Heart left ventricle (tissue), 16 donors: Measurements from ENCODE around the gene PITX2. TPM values are rescaled to one million over a fixed set of nuclear protein-coding genes. Genes with fewer than 3 reads are reported as not detected.

ENCODE experiments used
- ATAC-seq, 4 donors: fragments of 200-7000 bp; cut with Tn5 transposase; one replicate each; pipeline ENCODE4 v1.9.1; 2020 to 2022; ENCODE audit warnings: moderate library complexity in 4 of 4, mild to moderate bottlenecking in 3 of 4, moderate number of reproducible peaks in 1 of 4
- DNase-seq, 5 donors: peaks; one replicate each; pipeline ENCODE4 v3.0.0-alpha.2; 2020
- H3K27ac ChIP-seq, 12 donors: fragments of 200-600 bp; sonication (generic) in 4 of 12; one replicate each; pipeline versions ENCODE4 v1.5.0 to v1.8.0; 2016 to 2022; ENCODE audit warnings: mild to moderate bottlenecking in 2 of 12
- H3K27me3 ChIP-seq, 9 donors: fragments of 200-600 bp; sonication (generic) in 2 of 9; one replicate each; pipeline versions ENCODE4 v1.5.1 to v1.8.0; 2016 to 2022; ENCODE audit warnings: mild to moderate bottlenecking in 3 of 9
- H3K36me3 ChIP-seq, 9 donors: fragments of 200-600 bp; sonication (generic) in 2 of 9; one replicate each; pipeline versions ENCODE4 v1.5.0 to v1.8.0; 2018 to 2022; ENCODE audit warnings: mild to moderate bottlenecking in 2 of 9
- H3K4me1 ChIP-seq, 12 donors: fragments of 200-600 bp; sonication (generic) in 4 of 12; one replicate each; pipeline versions ENCODE4 v1.5.0 to v1.8.0; 2016 to 2022; ENCODE audit warnings: mild to moderate bottlenecking in 3 of 12
- H3K4me3 ChIP-seq, 12 donors: fragments of 200-600 bp; sonication (generic) in 4 of 12; one replicate each; pipeline versions ENCODE4 v1.5.0 to v1.8.0; 2017 to 2022; ENCODE audit warnings: mild to moderate bottlenecking in 9 of 12, moderate library complexity in 4 of 12
- H3K9me3 ChIP-seq, 12 donors: fragments of 200-600 bp; sonication (generic) in 4 of 12; one replicate each; pipeline versions ENCODE4 v1.5.0 to v1.8.0; 2016 to 2022; ENCODE audit warnings: mild to moderate bottlenecking in 1 of 12
- CTCF ChIP-seq, 12 donors: fragments of 200-600 bp; sonication (generic) in 4 of 12; IDR thresholded peaks; one replicate each; pipeline versions ENCODE4 v1.5.0 to v1.8.0; 2018 to 2022; ENCODE audit warnings: antibody characterized with exemption in 12 of 12, mild to moderate bottlenecking in 5 of 12
- POLR2A ChIP-seq, 2 donors: fragments of 450-650 bp; IDR thresholded peaks; one replicate each; pipeline ENCODE4 v1.6.1; 2017; ENCODE audit warnings: antibody characterized with exemption in 2 of 2, mild to moderate bottlenecking in 2 of 2, moderate library complexity in 2 of 2
- WGBS, 4 donors: extraction: QIAGEN DNeasy Blood & Tissue Kit in 2 of 4; methylation state at CpG; one replicate each; pipeline versions ENCODE4 v1.1.5 to v1.1.7; 2013 to 2018; 5-methylcytosine and 5-hydroxymethylcytosine counted together
- intact Hi-C, 10 donors: fragments of 100-400 bp; cut with DNase I; formaldehyde crosslinking; loops; one replicate each; pipeline versions ENCODE4 v1.11.1 to v1.14.2; 2022
- polyA plus RNA-seq, 2 donors: library from polyadenylated mRNA; stranded (reverse); fragments of 200-250 nt; gene quantifications; one replicate each; pipeline ENCODE4 v1.2.3, GENCODE V29; 2013
- total RNA-seq, 9 donors: library from RNA; depleted of rRNA in 2 of 9; stranded (reverse); fragments of >200 nt in 2 of 9; fragmentation: NEBNext Ultra II Directional in 3 of 9; extraction: Animal tissue kit (Norgen Biotek cat#: 25700) in 3 of 9; gene quantifications; one replicate each; pipeline versions ENCODE4 v1.1.0 to v1.2.4, GENCODE V29; 2016 to 2023
- donor health status: ischemic (EF 13 %, LVEDD 7.1; RV severe dilation, severe dysfunction).
- donor health status: healthy with polysubstance abuse.
- donor health status: DM: no; HTN: yes; CAD: no.
- donor health status: DM: no; HTN: no; CAD: no.
- donor health status: ischemic (EF 25% LVEDD 6.9; RV normal size, moderate dysfunction).
- donor health status: ischemic (EF 25% LVEDD 5.7; RV mildly dilated, moderate dysfunction).
- donor health status: healthy.
- donor health status: DM: yes; HTN: yes; CAD: no.
- donor health status: ischemic (EF 35%, LVEDD 5.7; RV mildly dilated, moderate dysfunction).
- donor health status: nonischemic (EF 11% LVEDD 7.7; RV severe dilation, severe dysfunction).
- donor health status: DM: yes; HTN: yes; CAD: no.
- donor health status: PGD.
- donor health status: ischemic (EF 29% LVEDD 5.4; RV normal size, mild dysfunction).
- donor health status: nonischemic (EF 23%, LVEDD 6.1; RV moderate dilation, normal function).

Gene PITX2
- total and polyA plus RNA-seq, 11 donors, result 0.17 to 0.94 (median 0.30) TPM; not detected in 5

- Histone ChIP-seq H3K27me3 (peaks cover 0 to 7% (median 0%) of the 10 kb centered on the region in 9 donors), H3K4me3 (no peak overlapping the region), H3K27ac (no peak overlapping the region), H3K4me1 (no peaks in the 10 kb centered on the region), H3K36me3 (no peaks in the 10 kb centered on the region), H3K9me3 (no peaks in the 10 kb centered on the region)
- intact Hi-C loops, result no loop called here
- DNase-seq, result no peak
- TF ChIP-seq POLR2A (IDR thresholded peaks at IDR 0.05), result no peak
- no peak for TF ChIP-seq CTCF (IDR thresholded peaks at IDR 0.05)
- ATAC-seq, result no peak
- 56 to 57% (median 56%) methylated on average over 6 of the region's 6 CpGs for WGBS, 4 donors
These were observed 45.8 kb upstream of the PITX2 start for GRCh38 chr4:110668463-110669235.

- Histone ChIP-seq H3K27ac (no peak overlapping the region), H3K9me3 (no peaks in the 10 kb centered on the region), H3K4me1 (no peaks in the 10 kb centered on the region), H3K36me3 (no peaks in the 10 kb centered on the region), H3K4me3 (no peak overlapping the region), H3K27me3 (peaks cover 0 to 7% (median 0%) of the 10 kb centered on the region in 9 donors)
- ATAC-seq (no peak), DNase-seq (no peak)
- 73 to 84% (median 82%) methylated on average over 3 of the region's 3 CpGs for WGBS, 4 donors
- TF ChIP-seq POLR2A (IDR thresholded peaks at IDR 0.05) (no peak), CTCF (IDR thresholded peaks at IDR 0.05) (no peak)
- intact Hi-C loops, result no loop called here
These were observed 44.8 kb upstream of the PITX2 start for GRCh38 chr4:110667670-110668069.

- H3K4me1 ChIP-seq, result no peaks in the 10 kb centered on the region
- peaks cover 0 to 10% (median 0%) of the 10 kb centered on the region in 9 donors for H3K27me3 ChIP-seq
- DNase-seq (no peak), ATAC-seq (no peak)
- intact Hi-C loops, result no loop called here
- no peak for TF ChIP-seq CTCF (IDR thresholded peaks at IDR 0.05)
- TF ChIP-seq POLR2A (IDR thresholded peaks at IDR 0.05), result no peak
- no peak overlapping the region for H3K27ac ChIP-seq
- H3K36me3 ChIP-seq, result no peaks in the 10 kb centered on the region
- 75 to 84% (median 77%) methylated on average over 3 of the region's 3 CpGs for WGBS, 4 donors
- H3K9me3 ChIP-seq, result no peaks in the 10 kb centered on the region
- no peak overlapping the region for H3K4me3 ChIP-seq
These were observed 43.2 kb upstream of the PITX2 start for GRCh38 chr4:110666030-110666429.

GRCh38 chr4:110663738-110664444 lies 41.0 kb upstream of the PITX2 start:
- Histone ChIP-seq H3K9me3 (peaks cover 0 to 3% (median 0%) of the 10 kb centered on the region in 12 donors), H3K27ac (no peak overlapping the region), H3K27me3 (peaks cover 0 to 10% (median 0%) of the 10 kb centered on the region in 9 donors), H3K4me3 (no peak overlapping the region), H3K36me3 (no peaks in the 10 kb centered on the region), H3K4me1 (no peaks in the 10 kb centered on the region)
- ATAC-seq (no peak), DNase-seq (no peak)
- intact Hi-C loops, result no loop called here
- TF ChIP-seq POLR2A (IDR thresholded peaks at IDR 0.05) (no peak), CTCF (IDR thresholded peaks at IDR 0.05) (no peak)
- WGBS, 4 donors, result 25 to 78% (median 54%) methylated on average over 2 of the region's 2 CpGs
